ENCODE data around the gene SC5D.

GRCh38 chr11:121246021-121246768 lies 46.4 kb upstream of the SC5D start:
- TF ChIP-seq CTCF (IDR thresholded peaks at IDR 0.05) (no peak), EP300 (IDR thresholded peaks at IDR 0.05) (no peak), POLR2A (IDR thresholded peaks at IDR 0.05) (no peak), POLR2AphosphoS5 (IDR thresholded peaks at IDR 0.05) (no peak)
